ENCODE data around the gene FST. TPM values are rescaled to one million over a fixed set of nuclear protein-coding genes. Genes with fewer than 3 reads are reported as not detected.

FST gene
- 10 to 100 TPM; 14.4 to 69.0 (median 41.6) TPM for polyA plus RNA-seq (ENCODE audit: insufficient read length in 10 of 10)
- long read RNA-seq, donor 1, transcript FST-201 (6 exons, 2,519 nt), result major isoform, 9 of 16 reads
- long read RNA-seq, donor 1, partial matches to known transcripts, result 6 of 16 reads
- long read RNA-seq, donor 1, other reads (novel, unspliced or antisense), result 0 of 16 reads
- long read RNA-seq, donor 2, transcript FST-201 (6 exons, 2,519 nt), result major isoform, 5 of 13 reads
- long read RNA-seq, donor 2, partial matches to known transcripts, result 6 of 13 reads
- long read RNA-seq, donor 2, other reads (novel, unspliced or antisense), result 0 of 13 reads
- long read RNA-seq, donor 3, result 0 reads
- long read RNA-seq, donor 4, transcript FST-201 (6 exons, 2,519 nt), result major isoform, 9 of 10 reads
- long read RNA-seq, donor 4, partial matches to known transcripts, result 0 of 10 reads
- long read RNA-seq, donor 4, other reads (novel, unspliced or antisense), result 0 of 10 reads
- long read RNA-seq, donor 5, transcript FST-201 (6 exons, 2,519 nt), result major isoform, 6 of 12 reads
- long read RNA-seq, donor 5, partial matches to known transcripts, result 5 of 12 reads
- long read RNA-seq, donor 5, other reads (novel, unspliced or antisense), result 0 of 12 reads
- long read RNA-seq, donor 6, transcript FST-201 (6 exons, 2,519 nt), result major isoform, 14 of 22 reads
- long read RNA-seq, donor 6, partial matches to known transcripts, result 7 of 22 reads
- long read RNA-seq, donor 6, other reads (novel, unspliced or antisense), result 0 of 22 reads
- long read RNA-seq, donor 7, transcript FST-201 (6 exons, 2,519 nt), result major isoform, 11 of 16 reads
- long read RNA-seq, donor 7, transcript FST-202 (6 exons, 2,538 nt), result minor isoform, 5 of 16 reads
- long read RNA-seq, donor 7, partial matches to known transcripts, result 0 of 16 reads
- long read RNA-seq, donor 7, other reads (novel, unspliced or antisense), result 0 of 16 reads
- long read RNA-seq, donor 8, transcript FST-201 (6 exons, 2,519 nt), result major isoform, 13 of 15 reads
- long read RNA-seq, donor 8, partial matches to known transcripts, result 0 of 15 reads
- long read RNA-seq, donor 8, other reads (novel, unspliced or antisense), result 0 of 15 reads
- long read RNA-seq, donor 9, partial matches to known transcripts, result 0 of 3 reads
- long read RNA-seq, donor 9, other reads (novel, unspliced or antisense), result 0 of 3 reads

- peak in 2 of 3 donors; percentile 74 to 89 for DNase-seq
Measured at GRCh38 chr5:53480416-53481158, at the start of gene FST. Gene FST, plus strand, starts transcription at chr5:53480629. Its CDS starts 163 bp downstream, at chr5:53480792.

DNA sequence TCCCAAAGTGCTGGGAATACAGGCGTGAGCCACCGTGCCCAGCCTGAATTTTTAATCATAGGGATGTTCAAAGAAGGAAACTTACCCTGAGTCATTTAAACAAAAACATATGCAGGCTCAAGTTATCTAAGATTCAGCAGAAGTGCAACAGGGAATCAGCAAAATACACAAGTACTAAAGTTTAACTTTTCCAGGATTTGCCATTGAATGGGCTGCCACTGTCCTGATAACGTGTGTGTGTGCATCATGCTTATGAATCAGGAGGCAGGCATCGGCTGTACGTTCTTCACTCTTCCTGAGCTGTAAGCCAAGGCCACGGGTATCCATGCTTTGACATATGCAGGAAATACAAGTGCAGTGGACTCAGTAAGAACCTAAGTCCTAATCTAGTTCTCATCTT, 48.8 kb upstream of the FST start:
- no peak for DNase-seq

DNA sequence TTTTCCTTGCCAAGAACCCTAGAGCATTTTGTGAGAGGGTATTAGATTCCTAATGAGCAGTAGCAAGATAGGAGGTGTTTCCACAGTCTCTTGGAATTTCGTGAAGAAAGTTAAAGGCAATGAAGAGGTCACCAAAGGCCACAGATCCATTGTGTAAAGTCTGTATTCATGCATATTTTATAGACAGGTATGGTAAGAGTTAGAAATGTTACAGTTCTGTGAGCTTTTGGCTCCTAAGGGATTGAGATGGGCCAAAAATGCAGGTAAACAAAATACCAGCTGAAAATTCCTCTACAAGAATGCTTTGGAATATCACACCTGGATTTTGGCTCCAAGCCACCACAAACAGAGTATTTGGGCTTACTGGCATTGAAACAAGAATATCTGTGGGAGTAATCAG, 47.4 kb upstream of the FST start:
- no peak for DNase-seq

DNA sequence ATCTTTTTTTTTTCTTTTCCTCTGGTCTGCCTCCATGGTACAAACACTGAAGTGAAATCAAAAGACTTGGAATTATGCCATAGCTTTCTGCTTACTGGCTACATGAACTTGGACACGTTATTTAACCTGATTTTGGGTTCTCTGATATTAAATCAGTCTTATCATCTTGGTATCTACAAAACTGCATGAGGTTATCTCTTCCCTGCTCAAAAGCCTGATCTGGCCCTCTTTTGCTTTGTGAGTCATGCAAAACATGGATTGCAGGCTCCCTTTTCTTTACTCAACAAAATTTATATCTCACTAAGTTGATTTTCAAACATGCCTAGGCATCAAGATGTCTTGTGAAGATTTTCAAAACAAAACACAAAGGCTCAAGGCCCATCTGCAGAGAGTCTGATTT, 45.9 kb upstream of the FST start:
- no peak for DNase-seq

DNA sequence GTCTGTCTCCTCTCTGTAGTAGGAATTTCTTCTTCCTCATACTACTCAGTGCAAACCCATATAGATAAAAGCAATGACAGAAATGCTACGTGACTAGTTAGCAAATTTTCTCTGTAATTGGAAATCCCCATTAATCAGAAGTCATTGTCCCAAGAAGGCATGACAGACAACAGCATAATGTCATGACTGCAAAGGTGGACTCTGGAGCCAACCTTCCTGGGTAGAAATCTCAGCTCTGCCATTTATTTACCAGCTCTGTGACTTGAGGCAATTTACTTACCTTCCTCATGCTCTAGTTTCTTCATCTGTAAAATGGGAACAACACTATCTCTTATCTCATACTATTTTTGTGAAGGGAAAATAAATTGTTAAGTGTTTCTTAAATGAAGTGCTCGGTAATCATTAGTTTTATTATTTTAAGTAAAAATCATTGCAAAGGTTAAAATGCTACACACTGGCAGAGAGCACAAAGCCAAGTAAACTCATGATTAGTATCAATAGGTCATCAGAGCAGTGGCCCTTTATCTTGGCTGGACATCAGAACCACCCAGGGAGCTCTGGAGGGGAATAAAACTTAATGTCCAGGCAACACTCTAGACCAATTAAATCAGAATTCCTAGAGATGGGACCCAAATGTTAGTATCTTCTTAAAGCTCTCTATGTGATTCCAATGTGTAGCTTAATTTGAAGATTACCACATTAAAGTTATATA, 43.8 kb upstream of the FST start:
- no peak for DNase-seq

DNA sequence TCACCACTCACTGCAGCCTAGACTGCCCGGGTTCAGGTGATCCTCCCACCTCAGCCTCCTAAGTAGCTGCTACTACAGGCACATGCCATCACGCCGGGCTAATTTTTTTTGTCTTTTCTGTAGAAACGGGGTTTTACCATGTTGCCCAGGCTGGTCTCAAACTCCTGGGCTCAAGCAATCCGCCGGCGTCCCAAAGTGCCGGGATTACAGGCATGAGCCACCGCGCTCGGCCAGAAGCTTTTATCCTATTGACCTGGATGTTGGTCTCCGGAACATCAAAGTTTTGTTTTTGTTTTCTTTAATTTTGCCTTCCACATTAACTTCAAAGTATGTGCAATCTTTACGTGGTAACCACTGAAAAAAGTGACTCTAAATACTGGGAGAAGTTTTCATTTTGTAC, 42.4 kb upstream of the FST start:
- DNase-seq, result no peak

DNA sequence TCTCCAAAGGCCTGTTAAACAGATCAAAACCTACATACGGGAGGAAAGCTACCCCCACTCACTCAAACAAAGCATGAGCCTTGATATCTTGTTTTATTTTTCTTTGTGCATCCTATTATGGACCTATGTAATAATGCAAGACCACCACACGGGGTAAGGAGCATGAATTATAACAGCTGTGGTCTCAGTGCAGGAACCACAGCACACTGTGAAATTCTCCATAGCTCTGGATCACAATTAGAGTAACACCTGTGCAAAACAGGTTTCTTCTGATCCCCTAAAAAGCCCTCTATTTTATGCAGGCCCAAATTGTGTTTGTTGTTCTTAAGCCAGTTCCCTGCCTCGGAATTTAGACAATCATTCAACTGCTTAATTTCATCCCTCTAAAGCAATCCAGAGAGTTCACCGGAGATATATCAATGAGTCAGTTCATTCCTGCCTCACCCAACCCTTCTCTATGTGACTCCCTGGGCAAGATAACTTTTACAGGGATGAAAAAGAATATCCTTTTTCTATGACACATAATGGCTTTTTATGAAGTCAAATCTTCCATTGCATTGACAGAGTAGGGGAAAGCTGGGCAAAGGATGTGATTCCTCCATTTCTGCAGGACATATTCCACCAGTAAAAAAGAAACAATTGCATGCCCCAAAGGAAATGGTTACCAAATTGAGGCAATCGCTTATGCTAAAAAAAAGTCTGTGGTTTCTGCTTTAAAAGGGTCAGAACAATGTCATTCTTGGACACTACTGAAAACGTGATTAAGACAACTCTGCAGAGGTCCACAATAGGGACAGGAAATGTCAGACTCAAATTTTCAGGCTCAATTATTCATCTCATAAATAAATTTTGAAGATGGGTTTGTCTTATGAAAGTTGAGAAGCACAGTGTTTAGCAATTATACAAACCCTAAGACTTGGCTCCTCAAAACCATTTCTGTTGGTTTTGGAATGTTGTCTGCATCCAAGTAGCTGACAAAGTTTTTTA, 41.6 kb upstream of the FST start:
- DNase-seq, result peak in 2 of 3 donors; percentile 35 to 70

DNA sequence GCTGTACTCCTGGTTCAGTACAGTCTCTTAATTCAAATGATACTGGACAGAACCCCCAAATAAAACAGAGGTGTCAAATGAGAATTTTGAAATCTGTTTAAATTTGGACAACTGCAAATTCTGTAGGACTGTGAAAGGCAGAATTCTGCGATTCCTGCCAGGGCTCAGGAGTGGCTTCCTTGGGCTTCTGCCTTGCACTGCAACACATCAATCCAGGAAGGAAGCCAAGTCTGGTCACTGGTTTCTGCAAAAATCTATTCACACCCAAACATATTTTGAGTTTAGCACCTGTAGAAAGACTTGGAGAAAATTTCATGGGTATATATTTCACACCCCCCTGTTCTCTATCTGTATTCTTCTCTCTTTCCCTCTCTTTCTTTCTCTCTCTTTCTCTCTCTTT, 37.5 kb upstream of the FST start:
- DNase-seq, result no peak

DNA sequence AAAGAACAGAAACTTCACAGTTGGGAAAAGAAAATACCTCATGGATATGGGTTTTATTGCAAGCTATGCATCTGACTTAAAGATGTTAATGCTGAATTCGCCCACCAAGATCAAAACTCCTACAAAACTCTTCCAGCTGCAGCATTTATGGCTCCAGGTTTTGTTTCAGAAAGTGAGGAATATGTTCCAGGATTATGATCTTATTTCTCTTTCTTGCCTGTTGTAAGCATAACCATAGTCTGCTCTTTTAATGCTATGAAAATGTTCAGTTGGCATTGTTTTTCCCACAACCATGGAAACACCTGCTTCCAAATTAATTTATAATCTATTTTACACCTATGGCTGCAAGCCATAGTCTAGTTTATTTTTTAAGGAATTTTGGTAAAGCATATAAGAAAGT, 34.9 kb upstream of the FST start:
- DNase-seq, result peak in 2 of 3 donors; percentile 39 to 79

GRCh38 chr5:53446908-53447307, 33.5 kb upstream of the FST start:
- DNase-seq, result no peak

GRCh38 chr5:53448851-53449250, 31.6 kb upstream of the FST start:
- DNase-seq, result no peak

- no peak for DNase-seq
Measured at GRCh38 chr5:53453898-53454718, 26.3 kb upstream of the FST start.

GRCh38 chr5:53454719-53455000, 25.8 kb upstream of the FST start:
- DNase-seq, result no peak

DNA sequence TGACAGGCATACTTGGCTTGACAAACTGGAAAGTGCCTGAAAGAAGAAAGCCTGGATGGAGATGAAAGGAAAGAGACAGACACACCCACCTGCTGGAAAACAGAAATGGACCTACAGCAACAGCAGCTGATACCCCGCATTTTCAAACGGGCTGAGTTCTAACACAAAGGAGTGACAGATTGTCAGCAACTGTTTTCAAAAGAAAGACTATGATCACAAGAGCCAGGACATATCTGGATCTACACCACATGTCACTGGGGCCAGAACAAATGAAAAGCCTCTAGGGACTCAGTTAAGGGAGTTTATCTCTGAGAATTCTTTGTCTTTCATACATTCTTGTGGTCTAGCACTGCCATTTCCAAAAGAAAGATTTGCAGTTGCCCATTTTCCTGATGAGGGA, 24.1 kb upstream of the FST start:
- no peak for DNase-seq

DNA sequence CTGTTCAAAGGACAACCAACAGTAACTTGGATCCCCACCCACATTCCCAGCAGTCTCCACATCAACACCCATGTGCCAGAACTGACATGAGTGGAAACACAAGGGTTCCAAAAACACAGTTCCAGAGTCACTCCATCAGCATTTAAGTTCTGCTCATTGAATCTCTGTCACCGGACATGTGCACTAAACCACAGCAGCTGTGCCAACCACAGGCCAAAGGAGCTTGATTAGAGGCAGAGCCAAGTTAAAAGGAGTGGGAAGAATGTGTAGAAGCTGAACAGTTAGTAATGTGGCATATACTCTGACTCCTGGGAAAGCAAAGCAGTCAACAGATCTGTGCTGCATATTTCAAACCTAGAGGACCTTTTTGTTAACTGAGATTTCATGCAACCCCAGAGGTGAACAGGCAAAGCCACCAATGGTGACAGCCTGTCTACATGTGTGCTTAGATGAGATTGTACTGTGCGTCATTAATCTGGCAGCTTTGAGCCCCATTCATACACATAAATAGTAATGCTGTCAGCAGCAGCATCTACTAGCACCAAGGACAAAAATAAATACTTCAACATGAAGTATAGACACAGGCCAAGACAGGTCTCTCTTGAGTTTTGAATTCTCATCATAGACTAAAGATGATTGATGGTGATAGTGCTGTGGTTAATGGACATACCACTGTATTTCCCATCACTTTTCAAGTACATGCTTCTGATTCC, 16.4 kb upstream of the FST start:
- peak in 1 of 3 donors; percentile 36 for DNase-seq

DNA sequence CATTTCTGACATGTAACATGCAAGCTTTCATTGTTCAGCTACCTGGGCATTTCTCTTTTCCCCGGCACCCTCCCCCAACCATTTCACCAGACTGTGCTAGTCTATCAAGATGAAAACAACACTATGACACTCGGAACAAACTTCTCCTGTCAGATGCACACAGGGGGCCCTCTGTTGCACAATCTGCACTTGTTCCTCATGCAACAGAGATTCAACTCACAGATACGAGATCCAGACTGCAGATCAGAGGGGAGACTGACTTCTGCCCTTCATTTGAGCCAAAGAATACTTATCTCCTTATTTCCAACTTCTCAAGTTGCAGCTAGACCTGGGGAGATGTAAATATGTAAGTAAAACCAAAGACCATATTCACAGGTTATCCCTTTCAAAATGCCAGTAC, 15.7 kb upstream of the FST start:
- no peak for DNase-seq

DNA sequence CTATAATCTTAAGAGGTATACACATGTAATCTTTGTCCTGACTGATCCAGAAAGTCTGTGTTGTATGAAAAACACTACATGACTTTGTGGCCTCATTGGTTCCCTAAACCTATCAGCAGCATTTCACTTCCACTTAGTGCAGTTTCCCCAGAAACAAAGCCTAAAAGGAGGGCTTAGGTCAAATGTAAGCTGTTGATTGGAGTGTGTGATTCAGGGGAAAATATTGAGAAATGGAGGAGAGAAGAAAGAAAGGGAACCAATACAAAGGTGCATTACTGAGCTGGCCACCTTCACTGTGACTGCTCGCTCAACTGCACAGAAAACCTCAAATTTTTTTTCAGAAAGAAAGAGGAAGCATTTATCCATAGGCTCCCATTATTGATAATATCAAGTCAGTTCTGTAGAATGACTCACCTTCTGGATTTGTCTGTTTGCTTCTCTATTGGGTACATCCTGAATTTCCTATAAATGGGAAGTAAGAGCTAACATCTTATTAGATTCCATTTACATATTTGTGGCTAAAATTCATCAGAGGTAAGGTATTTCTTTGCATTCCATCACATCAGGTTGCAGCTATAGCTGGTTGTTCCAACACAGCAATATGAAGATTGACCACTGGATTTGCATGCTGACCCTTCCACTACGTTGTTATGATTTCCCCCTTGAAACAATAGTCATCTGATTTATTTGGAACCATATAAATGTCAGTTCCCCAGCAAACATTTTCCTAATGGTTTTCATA, 10.3 kb upstream of the FST start:
- peak in 1 of 3 donors; percentile 26 for DNase-seq

DNA sequence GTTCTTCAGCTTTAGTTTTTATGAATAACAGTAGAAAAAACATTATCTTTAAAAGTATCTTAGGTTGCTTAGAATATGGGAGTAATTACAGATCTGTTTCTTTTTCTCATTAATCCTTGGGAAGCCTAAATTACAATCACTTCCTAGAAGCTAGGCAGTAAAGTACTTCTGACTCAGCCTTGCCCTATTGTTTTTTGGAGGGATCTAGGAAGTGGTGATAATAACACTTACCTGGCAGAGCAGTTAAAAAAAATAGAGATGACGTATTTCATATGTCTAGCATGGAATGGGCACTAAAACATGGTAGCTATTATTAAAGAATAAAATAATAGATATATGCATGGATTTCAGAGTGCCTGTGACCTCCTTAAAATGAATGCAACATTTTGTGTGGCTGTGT, 8.2 kb upstream of the FST start:
- no peak for DNase-seq
